Heart left ventricle (tissue), 16 donors: Measurements from ENCODE around the gene SNX19. TPM values are rescaled to one million over a fixed set of nuclear protein-coding genes. Genes with fewer than 3 reads are reported as not detected.
A peak's percentile ranks its signal among the peaks of the same experiment; 100 is the strongest.

Experiments used
- ATAC-seq, 4 donors: fragments of 200-7000 bp; cut with Tn5 transposase; one replicate each; pipeline ENCODE4 v1.9.1; 2020 to 2022; ENCODE audit warnings: moderate library complexity in 4 of 4, mild to moderate bottlenecking in 3 of 4, moderate number of reproducible peaks in 1 of 4
- DNase-seq, 5 donors: peaks; one replicate each; pipeline ENCODE4 v3.0.0-alpha.2; 2020
- H3K27ac ChIP-seq, 12 donors: fragments of 200-600 bp; sonication (generic) in 4 of 12; one replicate each; pipeline versions ENCODE4 v1.5.0 to v1.8.0; 2016 to 2022; ENCODE audit warnings: mild to moderate bottlenecking in 2 of 12
- H3K27me3 ChIP-seq, 9 donors: fragments of 200-600 bp; sonication (generic) in 2 of 9; one replicate each; pipeline versions ENCODE4 v1.5.1 to v1.8.0; 2016 to 2022; ENCODE audit warnings: mild to moderate bottlenecking in 3 of 9
- H3K36me3 ChIP-seq, 9 donors: fragments of 200-600 bp; sonication (generic) in 2 of 9; one replicate each; pipeline versions ENCODE4 v1.5.0 to v1.8.0; 2018 to 2022; ENCODE audit warnings: mild to moderate bottlenecking in 2 of 9
- H3K4me1 ChIP-seq, 12 donors: fragments of 200-600 bp; sonication (generic) in 4 of 12; one replicate each; pipeline versions ENCODE4 v1.5.0 to v1.8.0; 2016 to 2022; ENCODE audit warnings: mild to moderate bottlenecking in 3 of 12
- H3K4me3 ChIP-seq, 12 donors: fragments of 200-600 bp; sonication (generic) in 4 of 12; one replicate each; pipeline versions ENCODE4 v1.5.0 to v1.8.0; 2017 to 2022; ENCODE audit warnings: mild to moderate bottlenecking in 9 of 12, moderate library complexity in 4 of 12
- H3K9me3 ChIP-seq, 12 donors: fragments of 200-600 bp; sonication (generic) in 4 of 12; one replicate each; pipeline versions ENCODE4 v1.5.0 to v1.8.0; 2016 to 2022; ENCODE audit warnings: mild to moderate bottlenecking in 1 of 12
- CTCF ChIP-seq, 12 donors: fragments of 200-600 bp; sonication (generic) in 4 of 12; IDR thresholded peaks; one replicate each; pipeline versions ENCODE4 v1.5.0 to v1.8.0; 2018 to 2022; ENCODE audit warnings: antibody characterized with exemption in 12 of 12, mild to moderate bottlenecking in 5 of 12
- POLR2A ChIP-seq, 2 donors: fragments of 450-650 bp; IDR thresholded peaks; one replicate each; pipeline ENCODE4 v1.6.1; 2017; ENCODE audit warnings: antibody characterized with exemption in 2 of 2, mild to moderate bottlenecking in 2 of 2, moderate library complexity in 2 of 2
- WGBS, 4 donors: extraction: QIAGEN DNeasy Blood & Tissue Kit in 2 of 4; methylation state at CpG; one replicate each; pipeline versions ENCODE4 v1.1.5 to v1.1.7; 2013 to 2018; 5-methylcytosine and 5-hydroxymethylcytosine counted together
- intact Hi-C, 10 donors: fragments of 100-400 bp; cut with DNase I; formaldehyde crosslinking; loops; one replicate each; pipeline versions ENCODE4 v1.11.1 to v1.14.2; 2022
- polyA plus RNA-seq, 2 donors: library from polyadenylated mRNA; stranded (reverse); fragments of 200-250 nt; gene quantifications; one replicate each; pipeline ENCODE4 v1.2.3, GENCODE V29; 2013
- total RNA-seq, 9 donors: library from RNA; depleted of rRNA in 2 of 9; stranded (reverse); fragments of >200 nt in 2 of 9; fragmentation: NEBNext Ultra II Directional in 3 of 9; extraction: Animal tissue kit (Norgen Biotek cat#: 25700) in 3 of 9; gene quantifications; one replicate each; pipeline versions ENCODE4 v1.1.0 to v1.2.4, GENCODE V29; 2016 to 2023
- donor health status: ischemic (EF 13 %, LVEDD 7.1; RV severe dilation, severe dysfunction).
- donor health status: healthy with polysubstance abuse.
- donor health status: DM: no; HTN: yes; CAD: no.
- donor health status: DM: no; HTN: no; CAD: no.
- donor health status: ischemic (EF 25% LVEDD 6.9; RV normal size, moderate dysfunction).
- donor health status: ischemic (EF 25% LVEDD 5.7; RV mildly dilated, moderate dysfunction).
- donor health status: healthy.
- donor health status: DM: yes; HTN: yes; CAD: no.
- donor health status: ischemic (EF 35%, LVEDD 5.7; RV mildly dilated, moderate dysfunction).
- donor health status: nonischemic (EF 11% LVEDD 7.7; RV severe dilation, severe dysfunction).
- donor health status: DM: yes; HTN: yes; CAD: no.
- donor health status: PGD.
- donor health status: ischemic (EF 29% LVEDD 5.4; RV normal size, mild dysfunction).
- donor health status: nonischemic (EF 23%, LVEDD 6.1; RV moderate dilation, normal function).

Gene SNX19
- total and polyA plus RNA-seq, 11 donors: 10.8 to 121 (median 57.1) TPM

- H3K36me3 ChIP-seq: peaks cover 0 to 99% (median 91%) of the 10 kb centered on the region in 9 donors
- intact Hi-C loops: no loop called here
- no peak for TF ChIP-seq POLR2A (IDR thresholded peaks at IDR 0.05)
- no peak for TF ChIP-seq CTCF (IDR thresholded peaks at IDR 0.05)
- no peak for ATAC-seq
- H3K9me3 ChIP-seq: no peaks in the 10 kb centered on the region
- peak overlapping the region in 1 of 12 donors; percentile 70 for H3K27ac ChIP-seq
- H3K27me3 ChIP-seq: no peaks in the 10 kb centered on the region
- no peak for DNase-seq
- peaks cover 0 to 47% (median 13%) of the 10 kb centered on the region in 12 donors for H3K4me1 ChIP-seq
- no peak overlapping the region for H3K4me3 ChIP-seq
Measured at GRCh38 chr11:130879836-130880235, 36.4 kb downstream of the SNX19 start.

- ATAC-seq: peak in 3 of 4 donors; percentile 19 to 71 (median 32)
Measured at GRCh38 chr11:130876931-130877915, 39.1 kb downstream of the SNX19 start.

GRCh38 chr11:130876100-130876499, 40.2 kb downstream of the SNX19 start:
- intact Hi-C loops: no loop called here
- DNase-seq (no peak), ATAC-seq (no peak)
- no peaks in the 10 kb centered on the region for H3K9me3 ChIP-seq
- peaks cover 5 to 55% (median 23%) of the 10 kb centered on the region in 12 donors for H3K4me1 ChIP-seq
- H3K27me3 ChIP-seq: no peaks in the 10 kb centered on the region
- TF ChIP-seq CTCF (IDR thresholded peaks at IDR 0.05): no peak
- no peak for TF ChIP-seq POLR2A (IDR thresholded peaks at IDR 0.05)
- no peak overlapping the region for H3K4me3 ChIP-seq
- peak overlapping the region in 5 of 12 donors; percentile 4 to 70 (median 11) for H3K27ac ChIP-seq
- 40 to 50% (median 42%) methylated on average over 4 of the region's 4 CpGs for WGBS, 4 donors
- H3K36me3 ChIP-seq: peaks cover 0 to 92% (median 73%) of the 10 kb centered on the region in 9 donors

More at GRCh38 chr11:130876931-130877915, 39.1 kb downstream of the SNX19 start:
- Histone ChIP-seq H3K27me3 (no peaks in the 10 kb centered on the region), H3K4me1 (peaks cover 4 to 50% (median 13%) of the 10 kb centered on the region in 12 donors), H3K36me3 (peaks cover 0 to 92% (median 77%) of the 10 kb centered on the region in 9 donors), H3K4me3 (no peak overlapping the region), H3K9me3 (no peaks in the 10 kb centered on the region), H3K27ac (peak overlapping the region in 9 of 12 donors; percentile 3 to 70 (median 35))
- DNase-seq: peak in 1 of 5 donors; percentile 28
- TF ChIP-seq POLR2A (IDR thresholded peaks at IDR 0.05): no peak
- TF ChIP-seq CTCF (IDR thresholded peaks at IDR 0.05): no peak
- intact Hi-C loops: no loop called here
- 69 to 78% (median 76%) methylated on average over 6 of the region's 6 CpGs for WGBS, 4 donors

- peak overlapping the region in 3 of 12 donors; percentile 77 to 83 (median 79) for H3K27ac ChIP-seq
- H3K4me3 ChIP-seq: no peak overlapping the region
- no peaks in the 10 kb centered on the region for H3K27me3 ChIP-seq
- H3K9me3 ChIP-seq: no peaks in the 10 kb centered on the region
- intact Hi-C loops: no loop called here
- 73 to 84% (median 81%) methylated on average over 7 of the region's 7 CpGs for WGBS, 4 donors
- H3K36me3 ChIP-seq: peaks cover 0 to 92% (median 72%) of the 10 kb centered on the region in 9 donors
- H3K4me1 ChIP-seq: peaks cover 5 to 60% (median 25%) of the 10 kb centered on the region in 12 donors
- TF ChIP-seq CTCF (IDR thresholded peaks at IDR 0.05): no peak
- no peak for TF ChIP-seq POLR2A (IDR thresholded peaks at IDR 0.05)
- DNase-seq (no peak), ATAC-seq (no peak)
Measured at GRCh38 chr11:130874955-130875531, 41.2 kb downstream of the SNX19 start.
